ENCODE results near the gene DNAJC18.

DNAJC18 gene

GRCh38 chr5:139395844-139396640, 43.3 kb downstream of the DNAJC18 start:
- no peak for TF ChIP-seq SNAI2 (CRISPR knock-in tag; IDR thresholded peaks at IDR 0.05)
- TF ChIP-seq, protein P1, sequence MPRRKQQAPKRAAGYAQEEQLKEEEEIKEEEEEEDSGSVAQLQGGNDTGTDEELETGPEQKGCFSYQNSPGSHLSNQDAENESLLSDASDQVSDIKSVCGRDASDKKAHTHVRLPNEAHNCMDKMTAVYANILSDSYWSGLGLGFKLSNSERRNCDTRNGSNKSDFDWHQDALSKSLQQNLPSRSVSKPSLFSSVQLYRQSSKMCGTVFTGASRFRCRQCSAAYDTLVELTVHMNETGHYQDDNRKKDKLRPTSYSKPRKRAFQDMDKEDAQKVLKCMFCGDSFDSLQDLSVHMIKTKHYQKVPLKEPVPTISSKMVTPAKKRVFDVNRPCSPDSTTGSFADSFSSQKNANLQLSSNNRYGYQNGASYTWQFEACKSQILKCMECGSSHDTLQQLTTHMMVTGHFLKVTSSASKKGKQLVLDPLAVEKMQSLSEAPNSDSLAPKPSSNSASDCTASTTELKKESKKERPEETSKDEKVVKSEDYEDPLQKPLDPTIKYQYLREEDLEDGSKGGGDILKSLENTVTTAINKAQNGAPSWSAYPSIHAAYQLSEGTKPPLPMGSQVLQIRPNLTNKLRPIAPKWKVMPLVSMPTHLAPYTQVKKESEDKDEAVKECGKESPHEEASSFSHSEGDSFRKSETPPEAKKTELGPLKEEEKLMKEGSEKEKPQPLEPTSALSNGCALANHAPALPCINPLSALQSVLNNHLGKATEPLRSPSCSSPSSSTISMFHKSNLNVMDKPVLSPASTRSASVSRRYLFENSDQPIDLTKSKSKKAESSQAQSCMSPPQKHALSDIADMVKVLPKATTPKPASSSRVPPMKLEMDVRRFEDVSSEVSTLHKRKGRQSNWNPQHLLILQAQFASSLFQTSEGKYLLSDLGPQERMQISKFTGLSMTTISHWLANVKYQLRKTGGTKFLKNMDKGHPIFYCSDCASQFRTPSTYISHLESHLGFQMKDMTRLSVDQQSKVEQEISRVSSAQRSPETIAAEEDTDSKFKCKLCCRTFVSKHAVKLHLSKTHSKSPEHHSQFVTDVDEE (CRISPR knock-in tag; IDR thresholded peaks at IDR 0.05): no peak
- no peak for TF ChIP-seq ZNF565 (CRISPR knock-in tag; conservative IDR thresholded peaks at IDR 0.05; ENCODE audit: low read depth)
- no peak for TF ChIP-seq CSDC2 (CRISPR knock-in tag; IDR thresholded peaks at IDR 0.05)
- TF ChIP-seq TCF4 (CRISPR knock-in tag; IDR thresholded peaks at IDR 0.05; ENCODE audit: borderline replicate concordance): no peak
- no peak for TF ChIP-seq ZFP3 (CRISPR knock-in tag; IDR thresholded peaks at IDR 0.05)
- TF ChIP-seq PPARA (CRISPR knock-in tag; IDR thresholded peaks at IDR 0.05; ENCODE audit: borderline replicate concordance): no peak
- no peak for TF ChIP-seq OSR1 (CRISPR knock-in tag; IDR thresholded peaks at IDR 0.05)
- TF ChIP-seq, protein P2, sequence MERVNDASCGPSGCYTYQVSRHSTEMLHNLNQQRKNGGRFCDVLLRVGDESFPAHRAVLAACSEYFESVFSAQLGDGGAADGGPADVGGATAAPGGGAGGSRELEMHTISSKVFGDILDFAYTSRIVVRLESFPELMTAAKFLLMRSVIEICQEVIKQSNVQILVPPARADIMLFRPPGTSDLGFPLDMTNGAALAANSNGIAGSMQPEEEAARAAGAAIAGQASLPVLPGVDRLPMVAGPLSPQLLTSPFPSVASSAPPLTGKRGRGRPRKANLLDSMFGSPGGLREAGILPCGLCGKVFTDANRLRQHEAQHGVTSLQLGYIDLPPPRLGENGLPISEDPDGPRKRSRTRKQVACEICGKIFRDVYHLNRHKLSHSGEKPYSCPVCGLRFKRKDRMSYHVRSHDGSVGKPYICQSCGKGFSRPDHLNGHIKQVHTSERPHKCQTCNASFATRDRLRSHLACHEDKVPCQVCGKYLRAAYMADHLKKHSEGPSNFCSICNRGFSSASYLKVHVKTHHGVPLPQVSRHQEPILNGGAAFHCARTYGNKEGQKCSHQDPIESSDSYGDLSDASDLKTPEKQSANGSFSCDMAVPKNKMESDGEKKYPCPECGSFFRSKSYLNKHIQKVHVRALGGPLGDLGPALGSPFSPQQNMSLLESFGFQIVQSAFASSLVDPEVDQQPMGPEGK (CRISPR knock-in tag; IDR thresholded peaks at IDR 0.05; ENCODE audit: borderline replicate concordance): no peak
- no peak for TF ChIP-seq BACH2 (CRISPR knock-in tag; IDR thresholded peaks at IDR 0.05; ENCODE audit: borderline replicate concordance)
- no peak for TF ChIP-seq GLIS3 (CRISPR knock-in tag; IDR thresholded peaks at IDR 0.05)
- no peak for TF ChIP-seq RARB (CRISPR knock-in tag; IDR thresholded peaks at IDR 0.05)
- TF ChIP-seq CREB5 (CRISPR knock-in tag; IDR thresholded peaks at IDR 0.05; ENCODE audit: low read depth): no peak
- no peak for TF ChIP-seq ISL1 (CRISPR knock-in tag; IDR thresholded peaks at IDR 0.05)
- no peak for TF ChIP-seq ZFP30 (CRISPR knock-in tag; IDR thresholded peaks at IDR 0.05)
- TF ChIP-seq ZNF8 (CRISPR knock-in tag; IDR thresholded peaks at IDR 0.05): no peak
- peak; percentile 30 for ATAC-seq

- no peak for ATAC-seq
- TF ChIP-seq ZNF70 (CRISPR knock-in tag; IDR thresholded peaks at IDR 0.05) (no peak), ZNF565 (CRISPR knock-in tag; conservative IDR thresholded peaks at IDR 0.05; ENCODE audit: low read depth) (no peak), TOX (CRISPR knock-in tag; IDR thresholded peaks at IDR 0.05; ENCODE audit: borderline replicate concordance) (no peak)
Observed at GRCh38 chr5:139394654-139395566, 44.4 kb downstream of the DNAJC18 start, which contains the start of gene PROB1. Gene PROB1 (minus strand): TSS chr5:139395104. CDS start chr5:139395081, 23 bp downstream.

GRCh38 chr5:139394123-139394653, 45.1 kb downstream of the DNAJC18 start:
- TF ChIP-seq ZC3H10 (CRISPR knock-in tag; IDR thresholded peaks at IDR 0.05) (no peak), ESRRG (CRISPR knock-in tag; IDR thresholded peaks at IDR 0.05) (no peak), GLIS3 (CRISPR knock-in tag; IDR thresholded peaks at IDR 0.05) (no peak)
- ATAC-seq: peak; percentile 64

DNA sequence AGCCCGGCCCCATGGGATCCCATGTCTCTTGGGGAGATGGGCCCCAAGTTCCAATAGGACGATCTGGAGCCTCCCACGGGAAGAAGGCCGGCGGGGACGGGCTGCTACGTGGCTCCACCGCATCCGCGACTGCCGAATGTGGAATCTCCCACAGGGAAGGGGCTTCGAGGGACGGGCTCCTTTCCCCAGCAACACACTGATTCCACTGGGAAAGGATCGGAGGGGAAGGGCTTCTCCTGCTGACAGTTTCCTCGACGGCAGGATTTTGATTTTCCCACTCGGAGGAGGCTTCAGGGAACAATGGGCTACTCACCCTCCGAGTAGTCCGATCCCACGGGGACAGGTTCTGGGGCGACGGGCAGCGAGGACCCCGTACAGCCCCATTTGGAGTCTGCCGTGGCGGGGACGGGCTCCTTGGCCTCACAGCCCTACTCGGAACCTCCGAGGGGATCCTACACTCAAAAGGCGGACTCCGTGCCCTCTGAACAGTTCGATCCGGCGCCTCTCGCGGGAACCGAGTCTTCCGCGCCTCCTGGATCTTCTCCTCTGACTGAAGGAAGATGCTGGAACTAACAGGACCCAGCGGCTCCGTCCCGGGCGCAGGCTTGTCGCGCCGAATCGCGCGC, 45.7 kb downstream of the DNAJC18 start:
- no peak for ATAC-seq
- no peak for TF ChIP-seq ZNF70 (CRISPR knock-in tag; IDR thresholded peaks at IDR 0.05)
- no peak for TF ChIP-seq ZNF8 (CRISPR knock-in tag; IDR thresholded peaks at IDR 0.05)
